ENCODE measurements around the gene PIK3C2G.

- TF ChIP-seq CTCF (optimal IDR thresholded peaks at IDR 0.05 in 1 of 3, IDR thresholded peaks at IDR 0.05 in 1 of 3, conservative IDR thresholded peaks at IDR 0.05 in 1 of 3; ENCODE audit: extremely low read depth in 1 of 3, insufficient read depth in 2 of 3, low read length in 3 of 3) (no peak), EZH2 (IDR thresholded peaks at IDR 0.05; ENCODE audit: low read length) (no peak)
These were observed 82.4 kb downstream of the PIK3C2G start for GRCh38 chr12:18343708-18344107.

Measured in keratinocyte (primary cell).